ENCODE results near the gene ECE1. TPM values are rescaled to one million over a fixed set of nuclear protein-coding genes. Genes with fewer than 3 reads are reported as not detected.

Gene ECE1
- total and polyA plus RNA-seq, 2 of the 4 experiments (the other 2 are of a cell fraction), result 61.8 to 124 TPM

DNA sequence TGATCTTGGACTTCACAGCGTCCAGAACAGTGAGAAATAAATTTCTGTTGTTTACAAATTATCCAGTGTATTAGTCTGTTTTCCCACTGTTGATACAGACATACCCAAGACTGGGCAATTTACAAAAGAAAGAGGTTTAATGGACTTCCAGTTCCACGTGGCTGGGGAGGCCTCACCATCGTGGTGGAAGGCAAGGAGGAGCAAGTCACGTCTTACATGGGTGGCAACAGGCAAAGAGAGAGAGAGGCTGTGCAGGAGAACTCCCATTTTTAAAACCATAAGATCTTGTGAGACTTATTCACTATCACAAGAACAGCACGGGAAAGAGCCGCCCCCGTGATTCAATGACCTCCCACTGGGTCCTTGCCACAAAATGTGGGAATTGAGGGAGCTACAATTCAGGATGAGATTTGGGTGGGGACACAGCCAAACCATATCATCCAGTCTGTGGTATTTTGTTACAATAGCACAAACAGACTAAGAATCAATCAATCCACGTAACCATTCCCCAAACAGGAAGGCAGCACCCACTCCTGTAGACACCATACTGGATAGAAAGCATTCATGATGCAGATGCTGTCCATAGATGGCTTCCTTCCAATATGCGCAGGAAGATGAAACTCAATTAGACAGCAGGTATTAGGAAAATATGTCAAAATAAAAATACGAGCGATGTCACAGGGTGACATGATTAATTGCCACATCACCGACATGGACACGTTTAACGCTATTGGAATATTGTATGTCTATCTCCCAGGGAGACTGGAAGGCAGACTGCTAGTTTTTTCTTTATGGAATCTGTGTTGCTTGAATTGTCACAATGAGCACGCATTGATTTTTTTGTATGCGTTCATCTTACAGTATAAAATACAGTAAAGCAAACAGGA, 22.8 kb downstream of the ECE1 start:
- dilution Hi-C loops (cut with HindIII; ENCODE audit: low sequenced_read_pairs, unreplicated experiment), result no loop called here
- DNase-seq, result no peak
- TF ChIP-seq POLR2A (IDR thresholded peaks at IDR 0.05; ENCODE audit: low read depth, low read length) (no peak), RAD21 (IDR thresholded peaks at IDR 0.05; ENCODE audit: low read length) (no peak), NFE2L2 (IDR thresholded peaks at IDR 0.05; ENCODE audit: low read depth, low read length) (no peak), MAFK (IDR thresholded peaks at IDR 0.05; ENCODE audit: low read depth, low read length) (no peak), MXI1 (IDR thresholded peaks at IDR 0.05; ENCODE audit: borderline replicate concordance, low read depth, low read length) (no peak), SMC3 (IDR thresholded peaks at IDR 0.05; ENCODE audit: low read depth, low read length) (no peak), FOS (IDR thresholded peaks at IDR 0.05; ENCODE audit: low read depth, low read length) (no peak), CEBPB (IDR thresholded peaks at IDR 0.05; ENCODE audit: low read depth, low read length) (no peak), MAZ (IDR thresholded peaks at IDR 0.05; ENCODE audit: borderline replicate concordance, low read depth, low read length) (no peak), RCOR1 (IDR thresholded peaks at IDR 0.05; ENCODE audit: insufficient replicate concordance, low read length) (no peak), BHLHE40 (IDR thresholded peaks at IDR 0.05; ENCODE audit: low read depth, low read length) (no peak), RFX5 (IDR thresholded peaks at IDR 0.05; ENCODE audit: low read depth, low read length) (no peak), USF2 (IDR thresholded peaks at IDR 0.05; ENCODE audit: low read depth, low read length) (no peak)
- TF ChIP-seq, protein P1, sequence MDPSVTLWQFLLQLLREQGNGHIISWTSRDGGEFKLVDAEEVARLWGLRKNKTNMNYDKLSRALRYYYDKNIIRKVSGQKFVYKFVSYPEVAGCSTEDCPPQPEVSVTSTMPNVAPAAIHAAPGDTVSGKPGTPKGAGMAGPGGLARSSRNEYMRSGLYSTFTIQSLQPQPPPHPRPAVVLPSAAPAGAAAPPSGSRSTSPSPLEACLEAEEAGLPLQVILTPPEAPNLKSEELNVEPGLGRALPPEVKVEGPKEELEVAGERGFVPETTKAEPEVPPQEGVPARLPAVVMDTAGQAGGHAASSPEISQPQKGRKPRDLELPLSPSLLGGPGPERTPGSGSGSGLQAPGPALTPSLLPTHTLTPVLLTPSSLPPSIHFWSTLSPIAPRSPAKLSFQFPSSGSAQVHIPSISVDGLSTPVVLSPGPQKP (IDR thresholded peaks at IDR 0.05; ENCODE audit: borderline replicate concordance, low read depth, low read length), result no peak

More for the DNA sequence above, 22.8 kb downstream of the ECE1 start:
- Histone ChIP-seq H3K27me3 (ENCODE audit: control insufficient read depth, insufficient read depth, low read length) (no peaks in the 10 kb centered on the region), H2BK5ac (ENCODE audit: low read depth, low read length, poor library complexity, severe bottlenecking) (no peak overlapping the region), H3K27ac (ENCODE audit: insufficient read depth, low read length) (no peak overlapping the region), H3K9me3 (ENCODE audit: control insufficient read depth, insufficient read depth, low read length) (no peaks in the 10 kb centered on the region), H3K36me3 (ENCODE audit: control insufficient read depth, insufficient read depth, low read length) (peaks cover 49% of the 10 kb centered on the region), H4K5ac (ENCODE audit: low read depth, low read length) (no peak overlapping the region), H3K9ac (ENCODE audit: low read depth, low read length) (no peak overlapping the region), H4K91ac (ENCODE audit: insufficient read depth, low read depth, low read length) (no peak overlapping the region), H2BK120ac (ENCODE audit: low read depth, low read length) (no peak overlapping the region), H3K4me1 (ENCODE audit: control insufficient read depth, insufficient read depth, low read length) (peaks cover 29% of the 10 kb centered on the region), H3K56ac (ENCODE audit: extremely low read depth, insufficient read depth, low read length) (no peak overlapping the region), H2AK9ac (replicated peaks; ENCODE audit: low read depth, low read length, poor library complexity) (no peak overlapping the region), H3K23ac (ENCODE audit: low read depth, low read length) (no peak overlapping the region), H4K20me1 (ENCODE audit: insufficient read depth, low read length) (0 out of 2 replicates have a peak, but pooled peaks cover 7% of the 10 kb centered on the region), H3K4ac (ENCODE audit: low read depth, low read length) (no peak overlapping the region), H2BK15ac (ENCODE audit: low read depth, low read length) (no peak overlapping the region), H3K14ac (replicated peaks; ENCODE audit: low read depth, low read length) (no peak overlapping the region), H4K8ac (ENCODE audit: low read depth in 2 of 2, low read length in 2 of 2) (no peak overlapping the region), H3K79me1 (ENCODE audit: low read depth in 1 of 2, low read length in 2 of 2) (peaks cover 21 to 74% of the 10 kb centered on the region in 2 experiments), H2BK20ac (ENCODE audit: low read depth, low read length) (no peak overlapping the region), H2AFZ (replicated peaks; ENCODE audit: low read length, poor library complexity) (no peak overlapping the region), H2AK5ac (ENCODE audit: low read depth, low read length) (0 out of 2 replicates have a peak overlapping the region, but pooled peaks have one; percentile 27), H3K9me1 (ENCODE audit: insufficient read depth, low read length) (peaks cover 35% of the 10 kb centered on the region), H3K18ac (ENCODE audit: low read depth, low read length) (no peak overlapping the region), H3K4me3 (ENCODE audit: insufficient read depth, low read depth, low read length) (no peak overlapping the region), H3K4me2 (ENCODE audit: low read depth, low read length) (no peak overlapping the region)
- ChIA-PET POLR2A (ENCODE audit: unreplicated experiment) (no interaction called here), CTCF (interaction anchor here (1.3 kb wide), 1 partner anchor 67 kb away, joined by 4 read pairs; no protein-coding TSS in a partner anchor)
- in situ Hi-C loops (cut with MboI; ENCODE audit: low sequenced_read_pairs), result no loop called here
- BruUV-seq (replicated peaks), result no TSS peak
- 100% methylated on average over 2 of the region's 16 CpGs; no CpG with 5 or more reads in 1 of the 2 experiments for WGBS, 2 experiments (ENCODE audit: extremely low coverage in 2 of 2, insufficient read length in 1 of 2)
- intact Hi-C loops (cut with micrococcal nuclease), result loop anchor here (10.0 kb wide), 1 partner anchor 307 kb away; no protein-coding TSS in a partner anchor
- no peak for ATAC-seq (ENCODE audit: low read depth)

Measured in IMR-90 (cell line).